Measurements from ENCODE around the gene UBE4B. TPM values are rescaled to one million over a fixed set of nuclear protein-coding genes. Genes with fewer than 3 reads are reported as not detected.
"Not testable (repeated sequence)": the region's sequence is repeated elsewhere in the genome, so short reads cannot be mapped to it uniquely, and the experiment has no call there.

The UBE4B gene
- total RNA-seq, 1 experiment from 2014 or later, result 13.9 TPM

- no peak for DNase-seq (ENCODE audit: low read depth)
- in situ Hi-C loops (cut with HindIII; ENCODE audit: low pct_unique_long_range_greater_than_20kb, low sequenced_read_pairs), result no loop called here
Measured at GRCh38 chr1:10181154-10181553, 148.4 kb downstream of the UBE4B start.

- in situ Hi-C loops (cut with HindIII; ENCODE audit: low pct_unique_long_range_greater_than_20kb, low sequenced_read_pairs), result no loop called here
- DNase-seq (ENCODE audit: low read depth), result no peak
Measured at GRCh38 chr1:10185759-10186158, 153.0 kb downstream of the UBE4B start.

- in situ Hi-C loops (cut with HindIII; ENCODE audit: low pct_unique_long_range_greater_than_20kb, low sequenced_read_pairs), result no loop called here
- no peak for DNase-seq (ENCODE audit: low read depth)
Measured at GRCh38 chr1:10186331-10187025, 153.7 kb downstream of the UBE4B start.

GRCh38 chr1:10187026-10187334 lies 154.2 kb downstream of the UBE4B start:
- DNase-seq (ENCODE audit: low read depth), result no peak
- in situ Hi-C loops (cut with HindIII; ENCODE audit: low pct_unique_long_range_greater_than_20kb, low sequenced_read_pairs), result no loop called here

- DNase-seq (ENCODE audit: low read depth), result no peak
- in situ Hi-C loops (cut with HindIII; ENCODE audit: low pct_unique_long_range_greater_than_20kb, low sequenced_read_pairs), result no loop called here
Measured at GRCh38 chr1:10188133-10188650, 155.4 kb downstream of the UBE4B start.

GRCh38 chr1:10189659-10190058 lies 156.9 kb downstream of the UBE4B start:
- in situ Hi-C loops (cut with HindIII; ENCODE audit: low pct_unique_long_range_greater_than_20kb, low sequenced_read_pairs), result no loop called here
- DNase-seq (ENCODE audit: low read depth), result no peak

- DNase-seq (ENCODE audit: low read depth), result no peak
- in situ Hi-C loops (cut with HindIII; ENCODE audit: low pct_unique_long_range_greater_than_20kb, low sequenced_read_pairs), result no loop called here
Measured at GRCh38 chr1:10192263-10192662, 159.5 kb downstream of the UBE4B start.

GRCh38 chr1:10193288-10193687 lies 160.5 kb downstream of the UBE4B start:
- no peak for DNase-seq (ENCODE audit: low read depth)
- in situ Hi-C loops (cut with HindIII; ENCODE audit: low pct_unique_long_range_greater_than_20kb, low sequenced_read_pairs), result no loop called here

GRCh38 chr1:10195570-10195969 lies 162.8 kb downstream of the UBE4B start:
- in situ Hi-C loops (cut with HindIII; ENCODE audit: low pct_unique_long_range_greater_than_20kb, low sequenced_read_pairs), result no loop called here
- peak; percentile 37 for DNase-seq (ENCODE audit: low read depth)

- in situ Hi-C loops (cut with HindIII; ENCODE audit: low pct_unique_long_range_greater_than_20kb, low sequenced_read_pairs), result no loop called here
- DNase-seq (ENCODE audit: low read depth), result no peak
Measured at GRCh38 chr1:10196976-10197375, 164.2 kb downstream of the UBE4B start.

- in situ Hi-C loops (cut with HindIII; ENCODE audit: low pct_unique_long_range_greater_than_20kb, low sequenced_read_pairs), result no loop called here
- no peak for DNase-seq (ENCODE audit: low read depth)
Measured at GRCh38 chr1:10200620-10201019, 167.9 kb downstream of the UBE4B start.

- in situ Hi-C loops (cut with HindIII; ENCODE audit: low pct_unique_long_range_greater_than_20kb, low sequenced_read_pairs), result no loop called here
- DNase-seq (ENCODE audit: low read depth), result no peak
Measured at GRCh38 chr1:10204003-10204642, 171.4 kb downstream of the UBE4B start.

- DNase-seq (ENCODE audit: low read depth); in situ Hi-C loops (cut with HindIII; ENCODE audit: low pct_unique_long_range_greater_than_20kb, low sequenced_read_pairs): not testable (repeated sequence)
Measured at GRCh38 chr1:10205206-10205605, 172.4 kb downstream of the UBE4B start.

GRCh38 chr1:10207810-10208209 lies 175.1 kb downstream of the UBE4B start:
- no peak for DNase-seq (ENCODE audit: low read depth)
- in situ Hi-C loops (cut with HindIII; ENCODE audit: low pct_unique_long_range_greater_than_20kb, low sequenced_read_pairs), result no loop called here

- DNase-seq (ENCODE audit: low read depth), result no peak
- in situ Hi-C loops (cut with HindIII; ENCODE audit: low pct_unique_long_range_greater_than_20kb, low sequenced_read_pairs), result no loop called here
Measured at GRCh38 chr1:10208537-10208936, 175.8 kb downstream of the UBE4B start.

- DNase-seq (ENCODE audit: low read depth), result no peak
- in situ Hi-C loops (cut with HindIII; ENCODE audit: low pct_unique_long_range_greater_than_20kb, low sequenced_read_pairs), result no loop called here
Measured at GRCh38 chr1:10209590-10209904, 176.8 kb downstream of the UBE4B start.

GRCh38 chr1:10209905-10210810 lies 177.4 kb downstream of the UBE4B start, which contains the start of gene KIF1B:
TSS of gene KIF1B (plus strand) at chr1:10210570. CDS start at chr1:10232329, 21,759 bp downstream.
- peak; percentile 96 for DNase-seq (ENCODE audit: low read depth)
- in situ Hi-C loops (cut with HindIII; ENCODE audit: low pct_unique_long_range_greater_than_20kb, low sequenced_read_pairs), result no loop called here

GRCh38 chr1:10210841-10211804 lies 178.4 kb downstream of the UBE4B start:
- in situ Hi-C loops (cut with HindIII; ENCODE audit: low pct_unique_long_range_greater_than_20kb, low sequenced_read_pairs), result no loop called here
- peak; percentile 77 for DNase-seq (ENCODE audit: low read depth)

Measured in Caki2 (cell line).